Activated naive CD4-positive, alpha-beta T cell treated with anti-CD3 and anti-CD28 coated beads for 36 hours (primary cell): ENCODE data around the gene MAP2K7. TPM values are rescaled to one million over a fixed set of nuclear protein-coding genes. Genes with fewer than 3 reads are reported as not detected.
"Not testable (repeated sequence)": the region's sequence is repeated elsewhere in the genome, so short reads cannot be mapped to it uniquely, and the experiment has no call there.

Experiments
- CTCF ChIA-PET: fragments of 350-600 bp; sonication (Branson Sonifier 250); formaldehyde crosslinking; loops from one replicate; lab custom pipeline; 2021; ENCODE audit warnings: antibody characterized with exemption; lab: Charles Lee
- DNase-seq: peaks from one replicate; pipeline ENCODE4 v3.0.0-alpha.2; 2020
- H3K27ac Mint-ChIP-seq: one replicate; pipeline ENCODE4 v1.8.0; 2021; ENCODE audit warnings: mild to moderate bottlenecking, mixed read lengths
- H3K27me3 Mint-ChIP-seq: one replicate; pipeline ENCODE4 v1.8.0; 2021; ENCODE audit warnings: low read depth, mixed read lengths
- H3K36me3 Mint-ChIP-seq: one replicate; pipeline ENCODE4 v1.8.0; 2021; ENCODE audit warnings: low read depth, mixed read lengths
- H3K4me1 Mint-ChIP-seq: one replicate; pipeline ENCODE4 v1.8.0; 2021; ENCODE audit warnings: low read depth, mixed read lengths
- H3K4me3 Mint-ChIP-seq: one replicate; pipeline ENCODE4 v1.8.0; 2021; ENCODE audit warnings: mild to moderate bottlenecking, moderate library complexity, mixed read lengths
- H3K9me3 Mint-ChIP-seq: one replicate; pipeline ENCODE4 v1.8.0; 2021; ENCODE audit warnings: mixed read lengths
- intact Hi-C: fragments of 100-400 bp; cut with micrococcal nuclease; formaldehyde crosslinking; loops from one replicate; pipeline ENCODE4 v1.15.1; 2023
- total RNA-seq, 2 experiments: library from RNA; stranded (reverse); gene quantifications; one replicate each; pipeline ENCODE4 v1.2.3, GENCODE V29; 2021

Gene MAP2K7
- total RNA-seq, result 10 to 100 TPM; 39.1 to 39.8 TPM

GRCh38 chr19:7903244-7904073 is at the start of gene MAP2K7:
Gene MAP2K7 (plus strand): TSS chr19:7903877. CDS start chr19:7903945, 68 bp downstream.
- H3K9me3 Mint-ChIP-seq, result no peaks in the 10 kb centered on the region
- DNase-seq, result peak; percentile 100
- peak within 1 kb of the TSS; percentile 84 for H3K27ac Mint-ChIP-seq
- peaks cover 10% of the 10 kb centered on the region for H3K36me3 Mint-ChIP-seq
- intact Hi-C loops, result loop anchor here (1.0 to 2.0 kb wide), 5 partner anchors 17 to 74 kb away; partner anchors contain the start of genes SNAPC2 and TIMM44
- no peaks in the 10 kb centered on the region for H3K27me3 Mint-ChIP-seq
- CTCF ChIA-PET, result interaction anchor here (0.6 to 1.6 kb wide), 7 partner anchors 12 to 694 kb away, joined by 3 to 10 read pairs (median 3); no protein-coding TSS in a partner anchor
- peaks cover 24% of the 10 kb centered on the region for H3K4me1 Mint-ChIP-seq
- peak within 1 kb of the TSS; percentile 88 for H3K4me3 Mint-ChIP-seq

- DNase-seq, result no peak
- peaks cover 5% of the 10 kb centered on the region for H3K4me1 Mint-ChIP-seq
- intact Hi-C loops, result no loop called here
- CTCF ChIA-PET, result no interaction called here
- H3K27ac Mint-ChIP-seq, result no peak overlapping the region
- peaks cover 1% of the 10 kb centered on the region for H3K36me3 Mint-ChIP-seq
- no peaks in the 10 kb centered on the region for H3K9me3 Mint-ChIP-seq
- no peak overlapping the region for H3K4me3 Mint-ChIP-seq
- peaks cover 3% of the 10 kb centered on the region for H3K27me3 Mint-ChIP-seq
These were observed 48.1 kb upstream of the MAP2K7 start for GRCh38 chr19:7855426-7856108.

- H3K27me3 Mint-ChIP-seq, result peaks cover 5% of the 10 kb centered on the region
- H3K9me3 Mint-ChIP-seq, result no peaks in the 10 kb centered on the region
- H3K36me3 Mint-ChIP-seq, result peaks cover 1% of the 10 kb centered on the region
- CTCF ChIA-PET, result no interaction called here
- intact Hi-C loops, result no loop called here
- H3K4me1 Mint-ChIP-seq, result peaks cover 5% of the 10 kb centered on the region
- DNase-seq, result no peak
- no peak overlapping the region for H3K4me3 Mint-ChIP-seq
- H3K27ac Mint-ChIP-seq, result no peak overlapping the region
These were observed 47.5 kb upstream of the MAP2K7 start for GRCh38 chr19:7856109-7856591.

- no peak overlapping the region for H3K27ac Mint-ChIP-seq
- H3K27me3 Mint-ChIP-seq, result peaks cover 11% of the 10 kb centered on the region
- DNase-seq, result no peak
- no peak overlapping the region for H3K4me3 Mint-ChIP-seq
- H3K9me3 Mint-ChIP-seq, result no peaks in the 10 kb centered on the region
- H3K4me1 Mint-ChIP-seq, result peaks cover 11% of the 10 kb centered on the region
- H3K36me3 Mint-ChIP-seq, result peaks cover 1% of the 10 kb centered on the region
- CTCF ChIA-PET, result interaction anchor here (0.6 to 3.5 kb wide), 2 partner anchors 12 to 347 kb away, joined by 6 to 14 read pairs; no protein-coding TSS in a partner anchor
- intact Hi-C loops, result no loop called here
These were observed 46.7 kb upstream of the MAP2K7 start for GRCh38 chr19:7856679-7857663.

GRCh38 chr19:7857727-7858108 is 46.0 kb upstream of the MAP2K7 start:
- H3K27ac Mint-ChIP-seq, result no peak overlapping the region
- no peak for DNase-seq
- no peaks in the 10 kb centered on the region for H3K9me3 Mint-ChIP-seq
- H3K4me3 Mint-ChIP-seq, result no peak overlapping the region
- intact Hi-C loops, result no loop called here
- peaks cover 1% of the 10 kb centered on the region for H3K36me3 Mint-ChIP-seq
- CTCF ChIA-PET, result interaction anchor here (0.6 to 3.5 kb wide), 2 partner anchors 11 to 346 kb away, joined by 6 to 14 read pairs; no protein-coding TSS in a partner anchor
- H3K4me1 Mint-ChIP-seq, result peaks cover 14% of the 10 kb centered on the region
- peaks cover 11% of the 10 kb centered on the region for H3K27me3 Mint-ChIP-seq

GRCh38 chr19:7858109-7858770 is 45.4 kb upstream of the MAP2K7 start:
- intact Hi-C loops, result no loop called here
- H3K4me1 Mint-ChIP-seq, result peaks cover 10% of the 10 kb centered on the region
- CTCF ChIA-PET, result interaction anchor here (0.6 to 3.5 kb wide), 2 partner anchors 11 to 346 kb away, joined by 6 to 14 read pairs; no protein-coding TSS in a partner anchor
- H3K9me3 Mint-ChIP-seq, result no peaks in the 10 kb centered on the region
- peaks cover 1% of the 10 kb centered on the region for H3K36me3 Mint-ChIP-seq
- H3K4me3 Mint-ChIP-seq, result no peak overlapping the region
- no peak for DNase-seq
- peaks cover 11% of the 10 kb centered on the region for H3K27me3 Mint-ChIP-seq
- no peak overlapping the region for H3K27ac Mint-ChIP-seq

- H3K27ac Mint-ChIP-seq, intact Hi-C loops, DNase-seq, H3K9me3 Mint-ChIP-seq, H3K36me3 Mint-ChIP-seq, H3K4me3 Mint-ChIP-seq: not testable (repeated sequence)
- H3K4me1 Mint-ChIP-seq, result peaks cover 13% of the 10 kb centered on the region
- H3K27me3 Mint-ChIP-seq, result peaks cover 16% of the 10 kb centered on the region
- CTCF ChIA-PET, result interaction anchor here (3.5 kb wide), 1 partner anchor 10 kb away, joined by 14 read pairs; no protein-coding TSS in a partner anchor
These were observed 44.6 kb upstream of the MAP2K7 start for GRCh38 chr19:7859087-7859486.

- intact Hi-C loops, result loop anchor here (10.0 kb wide), 1 partner anchor 145 kb away; the partner anchor contains the start of gene ELAVL1
- Mint-ChIP-seq H3K4me1 (peaks cover 19% of the 10 kb centered on the region), H3K27me3 (peaks cover 20% of the 10 kb centered on the region), H3K4me3 (no peak overlapping the region), H3K27ac (no peak overlapping the region), H3K36me3 (peaks cover 1% of the 10 kb centered on the region), H3K9me3 (no peaks in the 10 kb centered on the region)
- CTCF ChIA-PET, result interaction anchor here (1.3 to 3.5 kb wide), 2 partner anchors 9 to 10 kb away, joined by 3 to 14 read pairs; no protein-coding TSS in a partner anchor
- DNase-seq, result no peak
These were observed 43.6 kb upstream of the MAP2K7 start for GRCh38 chr19:7859831-7860713.

- peaks cover 24% of the 10 kb centered on the region for H3K27me3 Mint-ChIP-seq
- peak overlapping the region; percentile 12 for H3K4me3 Mint-ChIP-seq
- intact Hi-C loops, result loop anchor here (10.0 kb wide), 1 partner anchor 144 kb away; the partner anchor contains the start of gene ELAVL1
- H3K4me1 Mint-ChIP-seq, result peaks cover 23% of the 10 kb centered on the region
- DNase-seq, result no peak
- no peaks in the 10 kb centered on the region for H3K36me3 Mint-ChIP-seq
- CTCF ChIA-PET, result interaction anchor here (1.0 to 1.4 kb wide), 5 partner anchors 9 to 62 kb away, joined by 3 to 8 read pairs (median 4); no protein-coding TSS in a partner anchor
- H3K9me3 Mint-ChIP-seq, result no peaks in the 10 kb centered on the region
- H3K27ac Mint-ChIP-seq, result no peak overlapping the region
These were observed 42.7 kb upstream of the MAP2K7 start for GRCh38 chr19:7860714-7861618.
